ENCODE results near the gene PTPRC. TPM values are rescaled to one million over a fixed set of nuclear protein-coding genes. Genes with fewer than 3 reads are reported as not detected.

Gene PTPRC
- total RNA-seq, 1 experiment from 2014 or later, result 0.25 TPM

- no peak for DNase-seq
- no peak for TF ChIP-seq CTCF (IDR thresholded peaks at IDR 0.05; ENCODE audit: insufficient read depth in 1 of 2, low read depth in 1 of 2, low read length in 1 of 2, severe bottlenecking in 1 of 2, unreplicated experiment in 1 of 2)
- ChIA-PET CTCF (no interaction called here), POLR2A (no interaction called here)
- H3K9me3 ChIP-seq, result no peaks in the 10 kb centered on the region
- no TSS peak for BruUV-seq (replicated peaks)
- no peak overlapping the region for H3K4me3 Mint-ChIP-seq (ENCODE audit: unreplicated experiment)
- no peaks in the 10 kb centered on the region for H3K9me3 Mint-ChIP-seq (ENCODE audit: unreplicated experiment)
- H3K27me3 ChIP-seq (replicated peaks; ENCODE audit: control insufficient read depth, insufficient read depth, low read length), result no peaks in the 10 kb centered on the region
- no peaks in the 10 kb centered on the region for H3K36me3 ChIP-seq (ENCODE audit: control insufficient read depth, insufficient read depth, low read length)
- H3K4me3 ChIP-seq (ENCODE audit: low read depth, low read length), result no peak overlapping the region
- H3K4me1 ChIP-seq, result no peaks in the 10 kb centered on the region
- H3K4me1 Mint-ChIP-seq (ENCODE audit: low read depth, unreplicated experiment), result no peaks in the 10 kb centered on the region
- H3K27me3 Mint-ChIP-seq (ENCODE audit: insufficient read depth, unreplicated experiment), result peaks cover 15% of the 10 kb centered on the region
- no peaks in the 10 kb centered on the region for H3K36me3 Mint-ChIP-seq (ENCODE audit: insufficient read depth, unreplicated experiment)
- H3K27ac Mint-ChIP-seq (ENCODE audit: unreplicated experiment), result no peak overlapping the region
- intact Hi-C loops (cut with micrococcal nuclease; ENCODE audit: unreplicated experiment), result no loop called here
Observed at GRCh38 chr1:198714271-198714670, 75.4 kb downstream of the PTPRC start.

DNA sequence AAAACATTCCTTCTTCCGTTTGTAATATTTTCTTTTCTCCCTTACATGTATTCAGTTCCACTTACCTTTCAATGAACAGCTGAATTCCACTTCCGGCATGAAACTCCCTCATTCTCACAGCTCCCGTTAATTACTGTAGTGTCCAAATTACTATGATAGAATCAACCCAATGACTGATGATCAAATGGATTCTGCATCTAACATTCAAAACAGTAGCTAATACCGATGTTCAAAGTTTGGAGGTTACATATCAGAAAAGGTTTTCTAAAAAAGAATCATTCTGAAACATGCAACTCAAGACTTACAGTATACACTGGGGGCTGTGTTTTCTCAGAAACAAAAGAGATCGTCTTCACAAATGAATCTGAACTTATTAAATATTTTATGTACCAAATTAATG lies 77.2 kb downstream of the PTPRC start:
- Histone ChIP-seq H3K27me3 (replicated peaks; ENCODE audit: control insufficient read depth, insufficient read depth, low read length) (no peaks in the 10 kb centered on the region), H3K4me3 (ENCODE audit: low read depth, low read length) (no peak overlapping the region), H3K9me3 (no peaks in the 10 kb centered on the region), H3K4me1 (no peaks in the 10 kb centered on the region), H3K36me3 (ENCODE audit: control insufficient read depth, insufficient read depth, low read length) (no peaks in the 10 kb centered on the region)
- ChIA-PET CTCF (no interaction called here), POLR2A (no interaction called here)
- Mint-ChIP-seq H3K27me3 (ENCODE audit: insufficient read depth, unreplicated experiment) (peaks cover 18% of the 10 kb centered on the region), H3K36me3 (ENCODE audit: insufficient read depth, unreplicated experiment) (no peaks in the 10 kb centered on the region), H3K9me3 (ENCODE audit: unreplicated experiment) (no peaks in the 10 kb centered on the region), H3K27ac (ENCODE audit: unreplicated experiment) (no peak overlapping the region), H3K4me3 (ENCODE audit: unreplicated experiment) (no peak overlapping the region), H3K4me1 (ENCODE audit: low read depth, unreplicated experiment) (no peaks in the 10 kb centered on the region)
- no peak for DNase-seq
- intact Hi-C loops (cut with micrococcal nuclease; ENCODE audit: unreplicated experiment), result no loop called here
- TF ChIP-seq CTCF (IDR thresholded peaks at IDR 0.05; ENCODE audit: insufficient read depth in 1 of 2, low read depth in 1 of 2, low read length in 1 of 2, severe bottlenecking in 1 of 2, unreplicated experiment in 1 of 2), result no peak
- no TSS peak for BruUV-seq (replicated peaks)

GRCh38 chr1:198717510-198717909 lies 78.7 kb downstream of the PTPRC start:
- Histone ChIP-seq H3K36me3 (ENCODE audit: control insufficient read depth, insufficient read depth, low read length) (no peaks in the 10 kb centered on the region), H3K27me3 (replicated peaks; ENCODE audit: control insufficient read depth, insufficient read depth, low read length) (no peaks in the 10 kb centered on the region), H3K4me1 (no peaks in the 10 kb centered on the region), H3K9me3 (no peaks in the 10 kb centered on the region), H3K4me3 (ENCODE audit: low read depth, low read length) (no peak overlapping the region)
- H3K27ac Mint-ChIP-seq (ENCODE audit: unreplicated experiment), result no peak overlapping the region
- POLR2A ChIA-PET, result no interaction called here
- H3K4me1 Mint-ChIP-seq (ENCODE audit: low read depth, unreplicated experiment), result no peaks in the 10 kb centered on the region
- H3K27me3 Mint-ChIP-seq (ENCODE audit: insufficient read depth, unreplicated experiment), result peaks cover 16% of the 10 kb centered on the region
- no peaks in the 10 kb centered on the region for H3K36me3 Mint-ChIP-seq (ENCODE audit: insufficient read depth, unreplicated experiment)
- no peak for TF ChIP-seq CTCF (IDR thresholded peaks at IDR 0.05; ENCODE audit: insufficient read depth in 1 of 2, low read depth in 1 of 2, low read length in 1 of 2, severe bottlenecking in 1 of 2, unreplicated experiment in 1 of 2)
- no peaks in the 10 kb centered on the region for H3K9me3 Mint-ChIP-seq (ENCODE audit: unreplicated experiment)
- CTCF ChIA-PET, result no interaction called here
- H3K4me3 Mint-ChIP-seq (ENCODE audit: unreplicated experiment), result no peak overlapping the region
- DNase-seq, result no peak
- no TSS peak for BruUV-seq (replicated peaks)
- intact Hi-C loops (cut with micrococcal nuclease; ENCODE audit: unreplicated experiment), result no loop called here
